ENCODE data around the gene AP1AR. TPM values are rescaled to one million over a fixed set of nuclear protein-coding genes. Genes with fewer than 3 reads are reported as not detected.
A peak's percentile ranks its signal among the peaks of the same experiment; 100 is the strongest.
"Not testable (repeated sequence)": the region's sequence is repeated elsewhere in the genome, so short reads cannot be mapped to it uniquely, and the experiment has no call there.

AP1AR gene
- total RNA-seq, 2 donors from 2014 or later: 21.6 to 33.2 TPM

DNA sequence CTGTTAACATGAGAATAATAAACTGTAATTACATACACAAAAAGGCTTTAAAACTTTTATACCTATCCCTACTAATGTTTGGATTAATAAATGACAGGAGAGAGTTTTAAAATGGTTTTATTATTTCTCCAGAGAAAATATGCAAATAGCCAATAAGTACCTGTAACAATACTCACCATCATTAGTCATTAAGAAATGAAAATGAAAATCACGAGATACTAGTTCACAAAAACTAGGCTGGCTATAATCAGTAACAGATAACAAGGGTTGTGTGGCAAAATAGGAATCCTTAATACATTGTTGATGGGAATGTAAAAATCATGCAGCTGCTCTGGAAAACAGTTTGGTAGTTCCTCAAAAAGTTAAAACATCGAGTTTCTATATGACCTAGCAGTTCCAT is 25.2 kb upstream of the AP1AR start:
- H3K27ac Mint-ChIP-seq: no peak overlapping the region
- no peak for DNase-seq
- ATAC-seq (replicated peaks in 1 of 2): no peak
- no peaks in the 10 kb centered on the region for H3K4me1 Mint-ChIP-seq (ENCODE audit: low read depth)
- no peak overlapping the region for H3K4me3 Mint-ChIP-seq
- H3K9me3 Mint-ChIP-seq: no peaks in the 10 kb centered on the region
- no peaks in the 10 kb centered on the region for H3K36me3 Mint-ChIP-seq (ENCODE audit: insufficient read depth in 2 of 2)
- H3K27me3 Mint-ChIP-seq (ENCODE audit: low read depth): no peaks in the 10 kb centered on the region

DNA sequence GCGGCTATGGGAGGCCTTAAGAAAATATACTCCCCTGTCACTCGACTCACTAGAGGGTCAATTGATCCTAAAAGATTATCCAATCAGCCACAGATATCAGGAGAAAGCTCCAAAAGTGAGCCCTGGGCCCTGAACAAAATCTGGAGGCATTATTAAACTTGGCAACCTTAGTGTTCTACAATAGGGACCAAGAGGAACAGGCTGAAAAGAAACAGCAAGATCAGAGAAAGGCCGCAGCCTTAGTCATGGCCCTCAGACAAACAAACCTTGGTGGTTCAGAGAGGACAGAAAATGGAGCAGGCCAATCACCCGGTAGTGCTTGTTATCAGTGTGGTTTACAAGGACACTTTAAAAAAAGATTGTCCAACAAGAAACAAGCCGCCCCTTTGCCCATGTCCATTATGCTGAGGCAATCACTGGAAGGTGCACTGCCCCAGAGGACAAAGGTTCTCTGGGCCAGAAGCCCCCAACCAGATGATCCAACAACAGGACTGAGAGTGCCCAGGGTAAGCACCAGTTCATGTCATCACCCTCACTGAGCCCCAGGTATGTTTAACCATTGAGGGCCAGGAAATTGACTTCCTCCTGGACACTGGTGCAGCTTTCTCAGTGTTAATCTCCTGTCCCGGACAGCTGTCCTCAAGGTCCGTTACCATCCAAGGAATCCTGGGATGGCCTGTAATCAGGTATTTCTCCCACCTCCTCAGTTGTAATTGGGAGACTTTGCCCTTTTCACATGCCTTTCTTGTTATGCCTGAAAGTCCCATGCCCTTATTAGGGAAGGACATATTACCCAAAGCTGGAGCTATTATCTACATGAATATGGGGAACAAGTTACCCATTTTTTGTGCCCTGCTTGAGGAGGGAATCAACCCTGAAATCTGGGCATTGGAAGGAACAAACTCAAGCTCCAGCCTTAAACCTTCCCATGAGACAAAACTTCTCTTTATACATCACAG is 23.2 kb upstream of the AP1AR start:
- not testable (repeated sequence) for ATAC-seq (replicated peaks in 1 of 2); H3K4me1 Mint-ChIP-seq (ENCODE audit: low read depth)

DNA sequence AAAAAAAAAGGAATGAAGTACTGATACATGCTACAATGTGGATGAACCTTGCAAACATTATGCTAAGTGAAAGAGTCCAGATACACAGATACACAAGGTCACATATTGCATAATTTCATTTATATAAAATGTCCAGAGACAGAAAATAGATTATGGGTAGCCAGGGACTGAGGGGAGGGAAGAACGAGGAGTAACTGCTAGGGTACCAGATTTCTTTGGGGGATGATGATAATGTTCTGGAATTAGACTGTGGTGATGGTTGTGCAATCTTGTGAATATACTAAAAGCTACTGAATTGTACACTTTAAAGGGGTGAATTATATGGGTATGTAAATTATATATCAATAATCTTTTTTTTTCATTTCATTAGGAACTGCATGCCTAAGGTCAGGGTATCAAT is 20.8 kb upstream of the AP1AR start:
- Mint-ChIP-seq H3K36me3 (ENCODE audit: insufficient read depth in 2 of 2) (no peaks in the 10 kb centered on the region), H3K27me3 (ENCODE audit: low read depth) (no peaks in the 10 kb centered on the region), H3K27ac (no peak overlapping the region), H3K9me3 (no peaks in the 10 kb centered on the region), H3K4me3 (no peak overlapping the region), H3K4me1 (ENCODE audit: low read depth) (peaks cover 6% of the 10 kb centered on the region)
- no peak for ATAC-seq (replicated peaks in 1 of 2)
- no peak for DNase-seq

More for the DNA sequence above, 23.2 kb upstream of the AP1AR start:
- H3K27ac Mint-ChIP-seq; H3K36me3 Mint-ChIP-seq (ENCODE audit: insufficient read depth in 2 of 2); H3K9me3 Mint-ChIP-seq; H3K4me3 Mint-ChIP-seq; DNase-seq; H3K27me3 Mint-ChIP-seq (ENCODE audit: low read depth): not testable (repeated sequence)

DNA sequence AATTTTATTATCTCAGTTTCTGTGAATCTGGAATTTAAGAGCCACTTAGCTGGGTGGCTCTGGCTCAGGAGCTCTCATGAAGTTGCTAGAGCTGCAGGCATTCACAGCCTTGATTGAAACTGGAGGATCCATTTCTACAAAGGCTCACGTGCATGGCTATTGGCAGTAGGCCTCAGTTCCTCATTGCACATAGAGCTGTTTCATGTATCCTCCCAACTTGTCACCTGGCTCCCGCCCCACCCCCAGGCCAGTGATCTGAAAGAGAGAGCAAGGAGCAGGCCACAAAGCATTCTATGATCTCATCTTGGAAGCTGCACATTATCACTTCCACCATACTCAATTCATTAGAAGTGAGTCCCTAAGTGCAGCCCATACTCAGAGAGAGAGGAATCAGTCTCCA is 18.5 kb upstream of the AP1AR start:
- Mint-ChIP-seq H3K9me3 (no peaks in the 10 kb centered on the region), H3K36me3 (ENCODE audit: insufficient read depth in 2 of 2) (no peaks in the 10 kb centered on the region), H3K27me3 (ENCODE audit: low read depth) (no peaks in the 10 kb centered on the region), H3K4me3 (no peak overlapping the region), H3K4me1 (ENCODE audit: low read depth) (peaks cover 6% of the 10 kb centered on the region), H3K27ac (no peak overlapping the region)
- no peak for ATAC-seq (replicated peaks in 1 of 2)
- DNase-seq: no peak

DNA sequence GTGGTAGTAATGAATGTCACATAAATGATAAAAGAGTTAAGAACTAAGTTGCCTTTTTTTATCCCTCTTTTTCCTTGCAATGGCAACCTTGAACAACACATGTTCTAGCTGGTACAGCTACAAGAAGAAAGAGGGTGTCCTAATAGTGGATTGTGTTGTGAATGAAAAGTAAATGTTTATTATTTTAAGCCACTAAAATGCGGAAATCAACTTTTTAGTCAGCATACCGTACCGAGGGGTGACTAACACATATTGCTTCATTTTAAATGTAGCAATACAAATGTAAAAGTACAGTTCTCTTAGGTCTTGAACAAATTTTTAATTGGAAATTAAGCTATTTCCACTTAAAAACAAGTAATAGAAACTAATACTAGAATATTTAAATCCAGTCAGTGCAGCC is 17.7 kb upstream of the AP1AR start:
- Mint-ChIP-seq H3K4me1 (ENCODE audit: low read depth) (peaks cover 6% of the 10 kb centered on the region), H3K36me3 (ENCODE audit: insufficient read depth in 2 of 2) (no peaks in the 10 kb centered on the region), H3K4me3 (no peak overlapping the region), H3K27ac (no peak overlapping the region), H3K27me3 (ENCODE audit: low read depth) (no peaks in the 10 kb centered on the region), H3K9me3 (no peaks in the 10 kb centered on the region)
- DNase-seq (no peak), ATAC-seq (replicated peaks in 1 of 2) (no peak)

DNA sequence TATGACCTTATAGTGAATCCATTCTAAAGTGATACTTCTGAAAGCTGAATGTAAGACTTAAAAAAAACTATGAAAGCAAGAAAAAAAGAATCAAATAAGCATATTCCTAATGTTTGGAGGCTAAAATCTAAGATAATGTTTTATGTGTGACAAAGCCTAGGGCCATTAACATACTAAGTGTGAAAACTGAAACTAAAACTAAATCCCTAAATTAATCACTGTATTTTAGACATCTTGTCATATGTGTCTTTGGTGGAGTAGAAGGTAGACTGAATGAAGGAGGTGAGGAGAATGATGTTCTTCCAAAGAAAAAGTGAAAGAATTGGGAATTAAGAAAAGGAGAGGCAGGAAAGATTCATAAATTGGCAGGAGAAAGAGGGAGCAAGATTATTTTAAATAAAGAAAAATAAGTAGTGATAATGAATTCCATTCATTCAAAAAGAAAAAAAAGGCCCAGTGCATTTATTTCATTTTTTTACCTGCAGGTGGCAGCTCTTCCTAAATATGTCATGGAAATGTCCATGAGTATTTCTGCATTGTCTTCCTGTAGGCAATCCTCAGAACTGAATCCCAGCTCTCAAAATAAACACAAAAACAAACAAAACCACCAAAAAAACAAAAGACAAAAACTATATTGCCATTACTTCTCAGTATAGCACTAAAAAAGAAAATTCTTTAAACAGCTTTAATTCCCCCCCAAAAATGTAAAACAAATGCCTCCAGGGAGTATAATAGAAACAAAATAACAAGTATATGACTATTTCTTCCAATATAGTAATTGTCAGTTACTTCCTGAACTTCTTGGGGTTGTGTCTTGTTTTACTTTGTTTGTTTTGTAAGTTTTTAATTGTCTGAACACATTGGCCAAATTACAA is 17.0 kb upstream of the AP1AR start:
- DNase-seq: no peak
- Mint-ChIP-seq H3K4me3 (no peak overlapping the region), H3K27me3 (ENCODE audit: low read depth) (no peaks in the 10 kb centered on the region), H3K9me3 (no peaks in the 10 kb centered on the region), H3K36me3 (ENCODE audit: insufficient read depth in 2 of 2) (no peaks in the 10 kb centered on the region), H3K27ac (no peak overlapping the region), H3K4me1 (ENCODE audit: low read depth) (peaks cover 6% of the 10 kb centered on the region)
- ATAC-seq (replicated peaks in 1 of 2): no peak

DNA sequence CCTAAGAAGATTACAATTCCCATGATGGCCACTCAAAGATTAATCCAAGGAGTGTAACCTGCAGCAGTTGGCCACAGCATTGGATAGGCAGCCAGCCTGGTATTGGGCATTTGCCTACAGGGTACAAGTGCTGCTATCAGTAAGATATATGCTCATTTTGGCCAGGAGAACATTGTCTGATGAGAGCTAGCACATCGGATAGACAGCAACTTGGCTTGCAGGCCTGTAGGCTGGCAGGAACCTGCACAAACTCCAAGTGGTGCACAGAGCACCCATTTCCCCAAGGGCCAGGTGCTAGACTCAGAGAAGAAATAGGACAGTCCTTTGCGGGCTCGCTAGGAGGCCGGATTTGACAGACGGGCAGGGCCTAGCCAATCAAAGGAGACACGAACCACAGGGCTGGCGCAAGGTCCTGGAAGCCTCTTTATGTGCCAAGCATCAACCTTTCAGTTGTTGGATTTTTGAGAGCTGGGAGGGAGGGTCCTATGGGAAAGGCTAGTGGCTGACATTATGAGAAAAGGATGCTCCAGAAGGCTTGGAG is 11.7 kb upstream of the AP1AR start:
- DNase-seq (no peak), ATAC-seq (replicated peaks in 1 of 2) (no peak)
- H3K4me1 Mint-ChIP-seq (ENCODE audit: low read depth): no peaks in the 10 kb centered on the region
- no peaks in the 10 kb centered on the region for H3K27me3 Mint-ChIP-seq (ENCODE audit: low read depth)
- peaks cover 0 to 2% of the 10 kb centered on the region in 2 donors for H3K36me3 Mint-ChIP-seq (ENCODE audit: insufficient read depth in 2 of 2)
- no peak overlapping the region for H3K4me3 Mint-ChIP-seq
- no peak overlapping the region for H3K27ac Mint-ChIP-seq
- H3K9me3 Mint-ChIP-seq: no peaks in the 10 kb centered on the region

DNA sequence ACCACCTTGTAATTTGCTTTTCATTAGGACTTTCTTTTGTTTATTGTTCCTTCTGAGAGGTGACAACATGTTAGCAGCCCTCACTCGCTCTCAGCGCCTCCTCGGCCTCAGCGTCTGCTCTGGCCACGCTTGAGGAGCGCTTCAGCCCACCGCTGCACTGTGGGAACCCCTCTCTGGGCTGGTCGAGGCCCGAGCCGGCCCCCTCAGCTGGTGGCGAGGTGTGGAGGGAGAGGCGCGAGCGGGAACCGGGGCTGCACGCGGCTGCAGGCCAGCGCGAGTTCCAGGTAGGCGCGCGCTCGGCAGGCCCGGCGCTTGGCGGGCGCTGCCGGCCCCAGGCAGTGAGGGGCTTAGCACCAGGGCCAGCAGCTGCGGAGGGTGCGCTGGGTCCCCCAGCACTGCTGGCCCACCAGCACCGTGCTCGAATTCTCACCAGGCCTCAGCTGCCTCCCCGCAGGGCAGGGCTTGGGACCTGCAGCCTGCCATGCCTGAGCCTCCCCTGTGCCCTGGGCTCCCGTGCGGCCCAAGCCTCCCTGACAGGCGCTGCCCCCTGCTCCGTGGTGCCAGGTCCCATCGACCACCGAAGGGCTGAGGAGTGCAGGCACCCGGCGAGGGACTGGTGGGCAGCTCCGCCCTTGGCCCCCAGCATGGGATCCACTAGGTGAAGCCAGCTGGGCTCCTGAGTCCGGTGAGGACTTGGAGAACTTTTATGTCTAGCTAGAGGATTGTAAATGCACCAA is 9.2 kb upstream of the AP1AR start:
- Mint-ChIP-seq H3K27ac (no peak overlapping the region), H3K4me1 (ENCODE audit: low read depth) (no peaks in the 10 kb centered on the region), H3K9me3 (no peaks in the 10 kb centered on the region), H3K27me3 (ENCODE audit: low read depth) (no peaks in the 10 kb centered on the region), H3K36me3 (ENCODE audit: insufficient read depth in 2 of 2) (peaks cover 0 to 2% of the 10 kb centered on the region in 2 donors), H3K4me3 (no peak overlapping the region)
- no peak for ATAC-seq (replicated peaks in 1 of 2)
- DNase-seq: no peak

DNA sequence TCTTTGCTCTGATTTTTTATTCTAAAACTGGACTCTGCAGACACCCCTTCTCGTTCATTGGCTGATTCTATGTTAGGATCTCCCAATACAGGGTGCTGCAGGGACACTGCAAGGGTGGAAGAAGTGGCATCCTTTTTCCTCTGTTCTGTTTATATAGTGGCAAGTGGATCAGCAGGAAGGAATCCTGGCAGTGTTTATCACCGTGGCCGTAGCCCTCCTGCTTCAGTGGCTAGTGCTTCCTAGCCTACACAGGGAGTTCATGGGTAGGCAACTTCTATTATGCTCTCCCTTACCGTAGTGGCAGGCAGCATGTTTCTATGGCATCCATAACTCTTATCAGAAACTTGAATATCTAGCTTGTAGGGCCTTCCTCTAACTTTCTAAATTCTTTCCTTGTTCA is 6.4 kb upstream of the AP1AR start:
- Mint-ChIP-seq H3K9me3 (no peaks in the 10 kb centered on the region), H3K4me3 (no peak overlapping the region), H3K27me3 (ENCODE audit: low read depth) (no peaks in the 10 kb centered on the region), H3K27ac (no peak overlapping the region), H3K4me1 (ENCODE audit: low read depth) (peaks cover under 1% of the 10 kb centered on the region), H3K36me3 (ENCODE audit: insufficient read depth in 2 of 2) (peaks cover 0 to 2% of the 10 kb centered on the region in 2 donors)
- ATAC-seq (replicated peaks in 1 of 2) (no peak), DNase-seq (no peak)

DNA sequence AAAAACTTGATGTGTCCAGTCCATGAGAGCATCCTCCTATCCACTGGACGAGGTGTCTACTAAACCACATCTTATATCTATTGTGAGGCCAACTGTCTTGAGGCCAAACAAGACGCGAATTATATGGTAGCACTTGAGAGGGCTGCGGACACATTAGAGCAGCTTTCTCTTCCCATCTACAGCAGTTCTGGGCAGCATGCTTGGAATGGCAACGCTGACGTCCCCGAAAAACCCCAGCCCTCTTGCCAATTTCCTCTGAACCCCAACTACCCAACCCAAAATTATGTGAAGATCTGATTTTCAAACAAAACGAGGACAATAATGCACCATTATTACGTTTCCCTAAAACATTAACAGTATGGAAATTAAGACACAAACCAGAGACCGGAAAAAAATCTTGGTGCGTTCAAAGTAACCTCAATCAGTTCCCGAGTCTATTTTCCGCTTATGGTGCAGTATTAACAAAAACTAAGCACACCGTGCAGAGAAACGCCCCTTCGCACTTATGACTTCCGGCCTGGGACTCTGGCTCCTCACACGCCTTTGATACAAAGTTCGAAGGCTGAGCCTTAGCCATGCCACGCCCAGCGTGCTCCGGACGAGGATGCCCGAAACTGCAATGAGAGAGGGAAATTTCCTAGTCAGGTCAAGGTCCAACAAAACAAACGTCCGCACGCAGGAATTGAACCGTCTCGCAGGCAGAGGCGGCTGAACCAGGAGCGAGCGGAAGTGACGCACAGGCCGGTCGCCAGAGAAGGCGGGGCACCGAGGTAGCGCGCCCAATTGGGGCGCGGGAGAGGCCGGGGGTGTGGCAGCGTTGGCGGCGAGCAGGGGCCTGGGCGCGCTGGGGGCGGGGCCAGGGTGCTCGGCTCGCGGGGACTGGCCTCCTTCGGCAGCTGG is 458 bp upstream of the AP1AR start:
- Mint-ChIP-seq H3K4me3 (peak overlapping the region; percentile 86 to 95), H3K27me3 (ENCODE audit: low read depth) (no peaks in the 10 kb centered on the region), H3K36me3 (ENCODE audit: insufficient read depth in 2 of 2) (peaks cover 0 to 2% of the 10 kb centered on the region in 2 donors), H3K4me1 (ENCODE audit: low read depth) (peaks cover 31% of the 10 kb centered on the region), H3K9me3 (no peaks in the 10 kb centered on the region), H3K27ac (peak overlapping the region; percentile 94)
- peak; percentile 90 to 91 for ATAC-seq (replicated peaks in 1 of 2)
- peak; percentile 98 to 99 for DNase-seq

DNA sequence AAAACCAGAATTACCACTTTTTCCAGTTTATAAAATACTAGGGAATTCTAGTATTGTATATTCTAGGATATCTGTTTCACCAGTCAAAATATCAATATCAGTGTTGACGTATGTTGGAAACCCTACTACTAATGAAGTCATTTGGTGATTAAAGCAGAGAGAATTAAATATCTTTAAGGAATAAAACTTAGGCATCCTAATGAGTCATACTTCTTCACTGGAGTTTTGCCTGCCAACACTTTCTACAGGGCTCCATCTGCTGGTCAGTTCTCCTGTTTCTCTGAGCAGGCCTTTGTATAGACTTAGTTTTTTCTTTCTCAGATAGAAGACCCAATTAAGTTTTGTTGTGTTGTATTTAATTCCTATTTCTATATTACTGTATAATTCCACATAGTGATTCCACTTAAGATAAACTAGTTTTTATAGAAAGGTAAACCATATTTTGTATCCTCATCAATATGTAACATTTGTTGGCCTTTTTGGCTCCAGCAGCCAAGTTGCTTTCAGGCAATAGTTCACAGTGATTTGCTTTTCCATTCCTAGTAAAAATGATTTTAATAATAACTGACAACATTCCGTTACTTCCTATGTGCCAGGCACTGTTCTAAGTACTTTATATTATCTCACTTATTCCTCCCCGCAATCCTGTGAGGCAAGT is 3.5 kb downstream of the AP1AR start:
- Mint-ChIP-seq H3K4me3 (no peak overlapping the region), H3K4me1 (ENCODE audit: low read depth) (peaks cover 44% of the 10 kb centered on the region), H3K27me3 (ENCODE audit: low read depth) (no peaks in the 10 kb centered on the region), H3K9me3 (no peaks in the 10 kb centered on the region), H3K36me3 (ENCODE audit: insufficient read depth in 2 of 2) (peaks cover 2% of the 10 kb centered on the region in 2 donors), H3K27ac (no peak overlapping the region)
- DNase-seq: peak; percentile 33 to 45
- no peak for ATAC-seq (replicated peaks in 1 of 2)

All from activated T-cell treated with anti-CD3 and anti-CD28 coated beads, Interleukin-2, amount 50 U/mL, for 72 hours (primary cell).